AG20443 (cell line): Measurements from ENCODE around the gene GPR21.

Experiments used
- DNase-seq: peaks from one replicate; pipeline ENCODE4 v3.0.0; 2012; ENCODE audit warnings: low spot score, mixed read lengths

The GPR21 gene

GRCh38 chr9:123063896-123064295 is 30.4 kb downstream of the GPR21 start:
- DNase-seq, result no peak

- no peak for DNase-seq
Observed at GRCh38 chr9:123064716-123065115, 31.2 kb downstream of the GPR21 start.

- no peak for DNase-seq
Observed at GRCh38 chr9:123065196-123065595, 31.7 kb downstream of the GPR21 start.

GRCh38 chr9:123067136-123067535 is 33.7 kb downstream of the GPR21 start:
- DNase-seq, result no peak

- DNase-seq, result peak; percentile 72
Observed at GRCh38 chr9:123069010-123069481, 35.6 kb downstream of the GPR21 start.

- no peak for DNase-seq
Observed at GRCh38 chr9:123070198-123070597, 36.7 kb downstream of the GPR21 start.

GRCh38 chr9:123072407-123072995 is 39.0 kb downstream of the GPR21 start:
- DNase-seq, result no peak

GRCh38 chr9:123073441-123073840 is 40.0 kb downstream of the GPR21 start:
- no peak for DNase-seq

- DNase-seq, result peak; percentile 56
Observed at GRCh38 chr9:123073991-123074422, 40.5 kb downstream of the GPR21 start.

GRCh38 chr9:123074628-123075027 is 41.2 kb downstream of the GPR21 start:
- no peak for DNase-seq

GRCh38 chr9:123080444-123080843 is 47.0 kb downstream of the GPR21 start:
- DNase-seq, result no peak

GRCh38 chr9:123081824-123082223 is 48.4 kb downstream of the GPR21 start:
- peak; percentile 48 for DNase-seq

GRCh38 chr9:123083680-123084079 is 50.2 kb downstream of the GPR21 start:
- no peak for DNase-seq

- DNase-seq, result no peak
Observed at GRCh38 chr9:123084256-123084655, 50.8 kb downstream of the GPR21 start.
